Suprapubic skin (tissue), 4 donors: ENCODE data around the gene UNCX. TPM values are rescaled to one million over a fixed set of nuclear protein-coding genes. Genes with fewer than 3 reads are reported as not detected.

Experiments used
- DNase-seq, 2 donors: peaks; one replicate each; pipeline ENCODE4 v3.0.0-alpha.2; 2019; ENCODE audit warnings: low spot score in 2 of 2
- H3K27ac ChIP-seq: fragments of 200-600 bp; sonication (generic); one replicate; pipeline ENCODE4 v1.5.1; 2019
- H3K27me3 ChIP-seq: fragments of 200-600 bp; sonication (generic); one replicate; pipeline ENCODE4 v1.5.1; 2019
- H3K36me3 ChIP-seq: fragments of 200-600 bp; sonication (generic); one replicate; pipeline ENCODE4 v1.5.1; 2019
- H3K4me1 ChIP-seq: fragments of 200-600 bp; sonication (generic); one replicate; pipeline ENCODE4 v1.5.1; 2019
- H3K4me3 ChIP-seq: fragments of 200-600 bp; sonication (generic); one replicate; pipeline ENCODE4 v1.5.1; 2019; ENCODE audit warnings: mild to moderate bottlenecking
- H3K9me3 ChIP-seq: fragments of 200-600 bp; sonication (generic); one replicate; pipeline ENCODE4 v1.5.1; 2019
- CTCF ChIP-seq, 2 donors: fragments of 200-600 bp in 1 of 2; fragments of 450-650 bp in 1 of 2; sonication (generic) in 1 of 2; IDR thresholded peaks; one replicate each; pipeline ENCODE4 v1.5.1; 2016 to 2019; ENCODE audit warnings: antibody characterized with exemption in 2 of 2, mild to moderate bottlenecking in 1 of 2, moderate library complexity in 1 of 2
- EP300 ChIP-seq: sonication (generic); formaldehyde crosslinking; IDR thresholded peaks from one replicate; pipeline ENCODE4 v1.6.1; 2017; ENCODE audit warnings: antibody characterized with exemption
- POLR2A ChIP-seq, 2 donors: fragments of 450-650 bp; IDR thresholded peaks; one replicate each; pipeline ENCODE4 v1.6.1; 2017; ENCODE audit warnings: antibody characterized with exemption in 2 of 2, mild to moderate bottlenecking in 2 of 2, moderate library complexity in 2 of 2
- POLR2AphosphoS5 ChIP-seq, 3 donors: sonication (generic); formaldehyde crosslinking; IDR thresholded peaks; one replicate each; pipeline ENCODE4 v1.6.1; 2017; ENCODE audit warnings: antibody characterized with exemption in 3 of 3
- WGBS: methylation state at CpG from one replicate; pipeline ENCODE4 v1.1.5; 2018; 5-methylcytosine and 5-hydroxymethylcytosine counted together
- total RNA-seq, 4 donors: library from RNA; depleted of rRNA; stranded (reverse); fragments of >200 nt; gene quantifications; one replicate each; pipeline ENCODE4 v1.1.0, GENCODE V29; 2016

UNCX gene
- total RNA-seq, 4 donors from 2014 or later = not detected

GRCh38 chr7:1229202-1229947 lies 3.3 kb upstream of the UNCX start:
- H3K9me3 ChIP-seq = no peaks in the 10 kb centered on the region
- TF ChIP-seq EP300 (no peak), POLR2AphosphoS5 (IDR thresholded peaks at IDR 0.05) (no peak), CTCF (IDR thresholded peaks at IDR 0.05) (no peak), POLR2A (IDR thresholded peaks at IDR 0.05) (no peak)
- peaks cover 100% of the 10 kb centered on the region for H3K27me3 ChIP-seq
- no peak overlapping the region for H3K4me3 ChIP-seq
- H3K27ac ChIP-seq = no peak overlapping the region
- H3K36me3 ChIP-seq = no peaks in the 10 kb centered on the region
- peaks cover 38% of the 10 kb centered on the region for H3K4me1 ChIP-seq
- no peak for DNase-seq
- 12% methylated on average over 37 of the region's 64 CpGs for WGBS

GRCh38 chr7:1229956-1230355 lies 2.7 kb upstream of the UNCX start:
- H3K4me3 ChIP-seq = no peak overlapping the region
- no peaks in the 10 kb centered on the region for H3K9me3 ChIP-seq
- H3K36me3 ChIP-seq = no peaks in the 10 kb centered on the region
- no peak overlapping the region for H3K27ac ChIP-seq
- peaks cover 34% of the 10 kb centered on the region for H3K4me1 ChIP-seq
- peaks cover 100% of the 10 kb centered on the region for H3K27me3 ChIP-seq
- no peak for TF ChIP-seq CTCF (IDR thresholded peaks at IDR 0.05)
- no peak for TF ChIP-seq POLR2A (IDR thresholded peaks at IDR 0.05)
- no peak for TF ChIP-seq POLR2AphosphoS5 (IDR thresholded peaks at IDR 0.05)
- no peak for TF ChIP-seq EP300
- WGBS = 0% methylated on average over 4 of the region's 37 CpGs
- no peak for DNase-seq

GRCh38 chr7:1230411-1231213 lies 2.1 kb upstream of the UNCX start:
- no peaks in the 10 kb centered on the region for H3K36me3 ChIP-seq
- H3K4me1 ChIP-seq = peaks cover 35% of the 10 kb centered on the region
- no peak for DNase-seq
- peaks cover 100% of the 10 kb centered on the region for H3K27me3 ChIP-seq
- H3K27ac ChIP-seq = no peak overlapping the region
- WGBS = 12% methylated on average over 64 of the region's 64 CpGs
- H3K4me3 ChIP-seq = no peak overlapping the region
- TF ChIP-seq POLR2A (IDR thresholded peaks at IDR 0.05) (no peak), CTCF (IDR thresholded peaks at IDR 0.05) (no peak), POLR2AphosphoS5 (IDR thresholded peaks at IDR 0.05) (no peak), EP300 (no peak)
- no peaks in the 10 kb centered on the region for H3K9me3 ChIP-seq

- peaks cover 40% of the 10 kb centered on the region for H3K4me1 ChIP-seq
- H3K36me3 ChIP-seq = no peaks in the 10 kb centered on the region
- no peak for TF ChIP-seq POLR2AphosphoS5 (IDR thresholded peaks at IDR 0.05)
- no peak for TF ChIP-seq CTCF (IDR thresholded peaks at IDR 0.05)
- no peak for TF ChIP-seq EP300
- TF ChIP-seq POLR2A (IDR thresholded peaks at IDR 0.05) = no peak
- no peak overlapping the region for H3K27ac ChIP-seq
- H3K9me3 ChIP-seq = no peaks in the 10 kb centered on the region
- WGBS = 8% methylated on average over 15 of the region's 40 CpGs
- peaks cover 100% of the 10 kb centered on the region for H3K27me3 ChIP-seq
- no peak for DNase-seq
- H3K4me3 ChIP-seq = no peak overlapping the region
These were observed 1.2 kb upstream of the UNCX start for GRCh38 chr7:1231214-1232102.
